GM18508 (cell line): Measurements from ENCODE around the gene CACNA2D3.
"Not testable (repeated sequence)": the region's sequence is repeated elsewhere in the genome, so short reads cannot be mapped to it uniquely, and the experiment has no call there.

Experiments
- ATAC-seq: cut with Tn5 transposase; IDR thresholded peaks from one replicate; pipeline ENCODE4 v1.9.1; 2021; ENCODE audit warnings: moderate number of reproducible peaks; ENCODE audit not compliant: insufficient read depth, unreplicated experiment

Gene CACNA2D3

DNA sequence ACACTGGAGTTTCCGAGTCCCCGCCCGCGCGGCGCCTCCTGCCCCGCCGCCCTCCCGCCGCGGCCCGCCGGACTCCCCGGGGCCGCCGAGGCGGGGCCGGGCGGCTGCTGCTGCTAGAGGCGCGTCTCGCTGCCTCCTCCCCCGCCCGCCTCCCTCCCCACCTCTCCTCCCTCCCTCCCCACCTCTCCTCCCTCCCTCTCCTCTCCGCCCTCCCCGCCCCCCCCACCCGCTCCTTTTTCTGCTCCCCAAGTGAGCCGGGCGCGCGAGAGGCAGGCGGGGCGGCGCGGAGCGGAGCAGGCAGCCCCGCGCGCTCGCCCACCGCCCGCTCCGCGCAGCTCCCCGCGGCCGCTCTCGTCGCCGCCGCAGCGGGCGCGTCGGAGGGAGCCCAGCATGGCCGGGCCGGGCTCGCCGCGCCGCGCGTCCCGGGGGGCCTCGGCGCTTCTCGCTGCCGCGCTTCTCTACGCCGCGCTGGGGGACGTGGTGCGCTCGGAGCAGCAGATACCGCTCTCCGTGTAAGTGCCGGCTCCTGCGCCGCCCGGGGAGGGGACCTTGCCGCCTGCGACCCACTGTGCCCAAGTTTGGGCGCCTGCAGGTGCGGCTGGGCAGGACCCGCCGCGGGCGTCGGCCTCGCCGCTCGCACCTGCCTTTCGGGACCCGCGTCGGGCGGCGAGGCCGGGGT, at the start of gene CACNA2D3:
CACNA2D3 (plus strand) TSS at position 229 of the 679 bp plus-strand sequence.
- no peak for ATAC-seq

DNA sequence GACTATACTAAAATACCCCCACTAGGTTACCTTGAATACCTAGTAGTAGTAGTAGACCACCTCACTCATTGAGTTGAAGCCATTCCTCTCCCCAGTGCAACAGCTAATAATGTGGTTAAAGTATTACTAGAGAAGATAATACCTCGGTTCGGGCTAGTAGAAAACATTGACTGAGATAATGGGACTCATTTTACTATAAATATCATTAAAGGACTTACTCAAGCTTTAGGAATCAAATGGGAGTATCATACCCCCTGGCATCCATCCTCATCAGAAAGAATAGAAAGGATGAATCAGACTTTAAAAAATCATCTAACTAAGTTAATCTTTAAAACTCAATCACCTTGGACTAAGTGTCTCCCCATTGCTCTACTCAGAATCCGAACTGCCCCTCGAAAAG, 49.0 kb upstream of the CACNA2D3 start:
- no peak for ATAC-seq

DNA sequence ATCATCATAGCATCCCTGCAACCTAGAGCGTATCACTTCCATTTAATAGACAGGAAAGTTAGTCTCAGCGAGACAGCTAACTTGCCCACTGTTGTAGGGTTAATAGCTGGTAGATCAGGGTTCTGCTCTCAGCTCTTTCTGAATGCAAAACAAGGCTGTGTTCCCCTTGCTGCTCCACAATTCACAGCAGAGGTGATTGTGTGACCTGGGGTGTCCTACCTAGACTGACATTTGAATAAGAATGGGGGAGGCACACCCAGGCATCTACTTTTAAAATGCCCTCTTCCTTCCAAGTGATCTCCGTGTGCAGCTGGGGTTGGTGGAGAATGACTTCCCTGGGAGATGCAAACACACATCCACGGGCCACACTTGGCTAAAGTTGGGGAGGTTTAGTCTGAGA, 43.0 kb upstream of the CACNA2D3 start:
- ATAC-seq = no peak

DNA sequence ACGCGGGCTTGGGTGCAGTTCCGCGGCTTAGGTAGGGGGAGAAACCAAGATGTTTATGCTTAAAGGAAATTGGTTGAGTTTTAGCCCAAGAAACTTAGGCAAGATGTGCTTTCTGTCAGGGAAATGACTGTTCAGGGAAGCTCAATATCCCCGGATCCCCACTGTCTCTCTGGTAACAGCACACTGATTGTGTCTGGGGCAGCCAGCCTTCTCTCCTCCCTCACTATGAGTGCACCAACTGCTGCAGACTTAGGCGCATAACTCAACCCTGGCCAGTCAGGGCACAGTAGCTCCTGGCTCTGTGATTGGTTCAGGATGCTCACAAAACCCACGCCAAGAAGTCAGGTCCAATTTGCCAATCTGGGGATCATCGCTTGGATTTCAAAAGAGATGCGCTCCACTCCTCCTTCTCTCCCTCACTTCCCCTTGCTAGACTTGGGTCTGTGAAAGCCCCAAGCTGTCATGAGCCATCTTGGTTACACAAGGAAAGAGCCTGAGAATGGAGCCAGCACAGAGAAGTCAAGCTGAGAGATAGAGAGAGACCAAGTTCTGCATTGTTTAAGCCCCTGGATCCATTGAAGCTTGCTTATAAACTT, 42.5 kb upstream of the CACNA2D3 start:
- ATAC-seq = no peak

DNA sequence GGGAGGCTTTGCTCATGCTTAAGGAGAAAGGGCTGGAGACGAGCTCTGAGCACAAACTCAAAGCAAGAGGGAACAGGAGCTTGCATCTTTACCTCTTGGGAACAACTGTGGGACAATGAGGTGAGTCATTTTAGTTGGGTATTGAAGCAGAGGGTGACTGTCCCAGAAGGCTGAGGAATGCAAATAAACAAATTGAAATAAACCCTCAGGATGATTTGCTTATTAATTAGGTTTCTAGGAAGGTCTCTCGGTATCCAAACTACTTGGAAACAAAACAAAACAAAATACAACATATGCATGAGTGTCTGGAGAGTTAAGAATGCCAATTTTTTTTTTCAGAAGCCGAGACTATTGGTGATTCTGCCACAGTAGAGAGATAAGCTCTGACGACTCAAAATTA, 38.4 kb upstream of the CACNA2D3 start:
- no peak for ATAC-seq

DNA sequence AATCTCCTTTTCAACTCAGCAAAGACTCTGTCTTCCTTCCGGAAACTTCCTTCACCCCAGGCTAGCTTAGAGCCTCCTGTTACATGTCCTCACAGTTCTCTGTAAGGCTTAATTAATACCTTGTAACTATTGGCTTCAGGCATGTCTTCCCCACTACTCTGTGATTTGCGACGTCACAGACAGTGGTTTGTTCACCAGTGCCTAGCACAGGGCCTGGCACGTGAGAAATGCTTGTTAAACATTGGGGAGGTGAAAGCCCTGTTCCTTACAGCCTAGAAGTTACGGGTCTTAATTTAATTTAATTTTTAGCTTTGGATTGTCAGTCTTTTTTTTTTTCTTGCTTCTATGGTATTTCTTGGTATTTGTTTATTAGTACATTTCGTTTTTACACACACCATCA, 36.4 kb upstream of the CACNA2D3 start:
- ATAC-seq = no peak

DNA sequence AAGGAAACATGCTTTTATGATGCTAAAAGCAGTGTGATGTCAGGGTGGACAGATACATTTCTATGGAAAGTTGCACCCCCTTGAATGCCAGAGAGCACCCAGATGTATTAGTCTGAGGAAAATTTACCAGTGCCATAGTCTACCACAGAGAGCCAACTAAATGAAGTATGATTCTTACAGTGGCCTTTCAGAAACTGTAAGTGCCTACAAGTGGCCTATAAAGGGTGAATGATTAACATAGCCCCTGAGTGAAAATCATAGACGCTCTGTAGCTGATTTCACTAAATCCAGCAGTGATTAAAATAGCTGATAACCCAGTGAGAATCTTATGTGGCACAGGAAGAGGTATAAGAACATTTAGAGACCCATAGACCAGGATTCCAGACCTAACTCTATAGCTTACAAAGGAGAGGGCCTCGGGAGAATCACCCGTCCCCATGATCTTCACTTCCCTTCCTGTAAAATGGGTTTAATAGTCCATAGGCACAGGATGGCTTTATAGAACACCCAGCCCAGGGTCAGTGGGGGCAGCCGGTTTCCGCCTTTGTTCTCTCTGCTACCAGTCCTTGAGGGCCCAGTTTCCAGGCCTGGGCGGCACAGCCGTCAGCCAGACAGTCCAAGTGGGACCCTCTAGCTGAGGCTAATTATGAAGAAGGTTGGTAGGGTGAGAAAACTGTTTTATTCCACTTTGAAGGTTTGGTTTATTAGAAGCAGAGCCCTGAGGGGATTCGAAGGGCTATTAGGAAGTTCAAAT, 35.5 kb upstream of the CACNA2D3 start:
- ATAC-seq = no peak

DNA sequence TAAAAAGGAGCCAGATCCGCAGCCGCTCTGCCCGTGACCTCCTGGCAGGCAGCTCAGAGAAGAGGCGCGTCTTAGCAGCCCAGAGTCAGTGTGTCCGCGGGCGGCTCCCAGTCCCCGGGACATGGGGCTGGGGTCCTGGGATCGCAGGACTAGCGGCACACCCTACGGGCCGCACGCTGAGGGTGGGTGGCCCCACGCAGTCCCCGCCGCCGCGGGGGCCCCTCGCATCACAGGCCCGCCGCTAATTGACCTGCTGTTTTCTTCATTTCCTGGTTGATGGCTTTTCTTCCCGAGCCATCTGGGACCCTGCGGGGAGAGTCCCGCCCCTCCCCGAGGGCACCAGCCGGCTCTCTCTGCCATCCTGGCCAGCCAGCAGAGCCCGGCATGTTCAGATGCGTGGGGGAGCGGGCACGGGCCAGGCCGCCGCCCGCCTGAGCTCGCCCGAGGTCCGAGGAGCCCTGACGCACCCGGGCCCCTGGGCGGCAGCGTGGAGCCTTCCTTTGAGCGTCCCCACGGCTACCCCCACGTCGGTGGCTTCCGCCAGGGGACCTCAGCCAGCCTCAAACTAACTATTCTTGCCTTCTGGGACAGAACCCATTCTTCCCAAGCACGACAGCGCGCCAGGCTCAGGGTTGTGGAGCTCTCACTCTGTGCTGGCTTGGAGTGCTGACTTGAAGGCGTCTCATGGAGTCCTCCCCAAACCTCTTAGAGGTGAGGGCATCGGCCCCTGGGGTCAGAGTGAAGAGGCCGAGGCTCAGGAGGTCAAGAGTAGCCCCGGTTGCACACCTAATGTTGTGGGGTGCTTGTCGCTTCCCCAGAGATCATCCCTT, 34.6 kb upstream of the CACNA2D3 start:
- no peak for ATAC-seq

DNA sequence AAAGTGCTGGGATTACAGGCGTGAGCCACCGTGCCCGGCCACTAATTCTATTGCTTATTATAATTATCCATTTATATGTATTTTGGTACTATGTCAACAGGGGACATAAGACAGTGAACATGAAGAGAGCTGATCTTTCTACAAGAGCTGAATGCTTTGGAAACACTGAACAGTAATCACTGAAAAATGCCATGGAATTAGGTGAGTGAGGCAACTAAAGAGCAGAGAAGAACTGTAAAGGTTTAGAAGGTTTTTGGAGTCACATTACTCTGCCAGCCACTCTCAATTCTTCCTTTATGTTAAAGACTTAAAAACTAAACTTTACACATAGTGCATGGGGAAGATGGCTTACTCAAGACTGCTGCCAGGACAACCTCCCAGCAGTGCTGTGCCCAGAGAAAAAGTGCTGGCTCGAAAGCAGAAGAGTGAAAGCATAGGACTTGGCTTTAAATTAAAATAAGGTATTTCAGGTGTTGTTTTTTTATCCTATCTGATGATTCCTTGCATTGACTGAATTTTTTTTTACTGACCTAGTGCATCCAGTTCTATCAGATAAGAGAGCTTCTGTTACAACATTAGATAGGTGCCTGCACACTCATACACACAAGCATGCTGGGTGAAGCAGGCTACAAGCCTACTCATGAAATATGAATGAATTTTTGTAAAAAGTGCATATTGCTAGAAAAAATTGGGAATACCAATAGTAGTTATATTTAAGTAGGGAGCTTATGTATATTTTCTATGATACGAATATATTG, 28.7 kb upstream of the CACNA2D3 start:
- no peak for ATAC-seq

DNA sequence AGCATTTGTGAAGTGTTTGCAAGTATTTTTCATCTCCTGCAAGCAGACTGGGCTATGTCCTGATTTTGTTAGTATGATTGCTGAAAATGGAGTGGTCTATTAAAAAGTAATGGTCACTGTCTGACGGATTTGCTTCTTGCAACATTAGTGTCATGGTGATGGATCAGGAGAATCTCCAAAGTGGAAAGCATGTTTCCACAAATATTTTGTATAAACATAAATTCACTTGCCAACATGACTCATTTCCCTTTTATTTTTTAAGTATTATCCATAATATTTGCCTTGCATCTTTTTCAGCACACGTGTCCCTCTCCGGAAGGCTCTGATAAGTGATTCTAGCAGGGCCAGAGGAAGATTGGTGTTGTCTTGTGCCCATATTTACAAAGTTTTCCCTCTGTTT, 27.4 kb upstream of the CACNA2D3 start:
- no peak for ATAC-seq

DNA sequence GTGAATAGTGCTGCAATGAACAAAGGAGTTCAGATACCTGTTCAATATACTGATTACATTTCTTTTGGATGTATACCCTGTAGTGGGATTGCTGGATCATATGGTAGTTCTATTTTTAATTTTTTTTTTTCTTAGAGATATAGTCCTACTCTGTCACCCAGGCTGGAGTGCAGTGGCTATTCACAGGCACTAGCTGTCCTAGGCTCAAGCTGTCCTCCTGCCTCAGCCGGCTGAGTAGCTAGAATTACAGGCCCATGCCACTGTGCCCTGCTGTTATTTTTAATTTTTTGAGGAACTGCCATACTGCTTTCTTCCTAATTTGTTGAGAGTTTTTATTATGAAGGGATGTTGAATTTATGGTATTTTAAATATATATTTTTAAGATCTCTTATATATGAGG, 23.0 kb upstream of the CACNA2D3 start:
- no peak for ATAC-seq

DNA sequence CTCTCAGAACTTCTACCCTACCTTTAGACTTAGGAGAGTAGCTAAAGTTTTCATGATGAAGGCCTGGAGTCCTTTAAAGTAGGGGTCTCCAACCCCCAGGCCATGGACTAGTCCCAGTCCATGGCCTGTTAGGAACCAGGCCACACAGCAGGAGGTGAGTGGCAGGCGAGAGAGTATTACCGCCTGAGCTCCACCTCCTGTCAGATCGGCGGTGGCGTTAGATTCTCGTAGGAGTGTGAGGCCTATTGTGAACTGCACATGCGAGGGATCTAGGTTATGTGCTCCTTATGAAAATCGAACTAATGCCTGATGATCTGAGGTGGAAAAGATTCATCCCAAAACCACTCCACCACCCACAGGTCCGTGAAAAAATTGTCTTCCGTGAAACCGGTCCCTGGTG, 18.3 kb upstream of the CACNA2D3 start:
- ATAC-seq = no peak

DNA sequence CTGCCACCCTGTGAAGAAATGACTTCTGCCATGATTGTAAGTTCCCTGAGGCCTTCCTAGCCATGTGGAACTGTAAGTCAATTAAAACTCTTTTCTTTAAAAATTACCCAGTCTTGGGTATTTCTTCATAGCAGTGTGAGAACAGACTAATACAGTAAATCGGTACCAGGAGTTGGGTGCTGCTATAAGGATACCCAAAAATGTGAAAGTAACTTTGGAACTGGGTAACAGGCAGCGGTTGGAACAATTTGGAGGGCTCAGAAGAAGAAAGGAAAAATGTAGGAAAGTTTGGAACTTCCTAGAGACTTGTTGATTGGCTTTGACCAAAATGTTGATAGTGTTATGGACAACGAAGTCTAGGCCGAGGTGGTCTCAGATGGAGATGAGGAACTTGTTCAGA, 6.2 kb upstream of the CACNA2D3 start:
- not testable (repeated sequence) for ATAC-seq

DNA sequence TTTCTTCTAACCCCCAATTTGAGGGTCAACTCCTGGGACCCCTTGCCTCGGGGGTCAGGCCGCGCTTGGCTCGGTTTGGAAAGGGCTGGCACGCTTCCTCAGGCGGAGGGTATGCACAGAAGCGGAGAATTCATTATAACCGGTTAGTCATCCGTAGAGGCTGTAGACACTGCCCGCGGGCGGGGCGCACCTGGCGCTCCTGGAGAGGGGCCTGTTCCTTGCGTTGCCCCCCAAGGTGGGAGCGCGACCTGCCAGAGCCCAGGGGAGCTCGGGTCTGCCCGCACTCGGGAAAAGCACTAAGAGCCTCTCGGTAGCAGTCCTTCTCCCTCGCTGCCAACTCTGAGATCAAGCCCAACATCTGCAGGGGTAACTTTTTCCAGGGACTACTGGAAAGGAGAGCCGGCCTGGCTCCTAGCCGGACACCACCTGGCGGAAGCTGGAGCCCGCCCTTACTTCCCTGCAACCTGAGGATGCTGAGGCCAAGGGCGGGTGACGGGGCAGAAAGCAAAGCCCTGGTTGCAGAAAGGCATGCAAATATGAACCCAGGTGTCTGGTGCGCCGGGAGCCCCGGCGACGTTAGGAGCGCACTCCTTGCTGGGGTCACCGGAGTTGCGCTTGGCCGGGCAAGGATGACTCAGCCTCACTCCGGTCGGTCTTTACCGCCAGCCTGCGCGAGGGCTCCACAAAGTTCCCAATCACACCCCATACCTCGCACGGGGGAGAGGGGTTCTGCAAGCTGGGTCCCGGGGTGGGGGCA, 1.5 kb upstream of the CACNA2D3 start:
- no peak for ATAC-seq

DNA sequence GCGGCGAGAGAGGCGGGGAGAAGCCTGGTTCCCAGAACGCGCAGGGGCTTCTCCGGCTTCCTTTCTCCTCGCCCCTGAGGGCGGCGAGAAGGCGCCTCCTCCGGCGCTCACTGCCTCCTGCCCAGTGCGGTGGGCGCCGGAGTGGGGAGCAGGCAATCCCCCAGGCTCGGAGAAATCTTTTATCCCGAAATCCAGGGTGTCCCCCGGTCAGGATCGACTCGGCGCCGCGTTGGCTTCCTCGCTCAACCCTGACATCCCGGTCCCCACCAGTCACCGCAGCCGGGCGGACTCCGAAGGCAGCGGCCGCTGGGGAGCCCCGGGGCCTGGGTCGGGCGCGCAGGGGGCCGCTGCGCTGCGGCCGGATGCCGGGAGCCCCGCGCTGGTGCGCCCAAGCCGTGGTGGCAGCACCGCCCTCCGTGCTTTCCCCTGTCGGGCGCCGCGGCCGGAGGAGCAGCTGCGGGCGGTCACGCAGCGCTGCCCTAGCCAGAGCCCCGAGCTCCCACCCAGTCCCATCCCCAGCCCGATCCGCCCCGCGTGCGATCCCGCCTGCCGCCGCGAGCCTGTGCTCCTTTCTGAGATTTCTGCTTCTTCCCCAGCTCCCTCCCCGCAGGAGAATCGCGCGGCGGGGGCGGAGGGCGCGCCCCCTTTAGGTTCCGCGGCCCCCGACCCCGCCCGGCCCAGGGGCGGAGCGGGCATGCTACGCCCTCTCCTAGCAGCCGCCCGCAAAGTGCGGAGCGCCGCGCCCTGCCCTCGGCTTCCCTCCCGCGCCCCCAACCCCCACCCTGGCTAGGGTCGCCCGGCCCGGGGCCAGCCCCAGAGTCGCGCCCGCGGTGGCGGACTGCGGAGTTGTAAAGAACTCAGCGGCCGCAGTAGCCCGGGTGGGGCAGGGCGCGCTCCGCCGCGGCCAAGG, 683 bp upstream of the CACNA2D3 start:
- ATAC-seq = no peak

DNA sequence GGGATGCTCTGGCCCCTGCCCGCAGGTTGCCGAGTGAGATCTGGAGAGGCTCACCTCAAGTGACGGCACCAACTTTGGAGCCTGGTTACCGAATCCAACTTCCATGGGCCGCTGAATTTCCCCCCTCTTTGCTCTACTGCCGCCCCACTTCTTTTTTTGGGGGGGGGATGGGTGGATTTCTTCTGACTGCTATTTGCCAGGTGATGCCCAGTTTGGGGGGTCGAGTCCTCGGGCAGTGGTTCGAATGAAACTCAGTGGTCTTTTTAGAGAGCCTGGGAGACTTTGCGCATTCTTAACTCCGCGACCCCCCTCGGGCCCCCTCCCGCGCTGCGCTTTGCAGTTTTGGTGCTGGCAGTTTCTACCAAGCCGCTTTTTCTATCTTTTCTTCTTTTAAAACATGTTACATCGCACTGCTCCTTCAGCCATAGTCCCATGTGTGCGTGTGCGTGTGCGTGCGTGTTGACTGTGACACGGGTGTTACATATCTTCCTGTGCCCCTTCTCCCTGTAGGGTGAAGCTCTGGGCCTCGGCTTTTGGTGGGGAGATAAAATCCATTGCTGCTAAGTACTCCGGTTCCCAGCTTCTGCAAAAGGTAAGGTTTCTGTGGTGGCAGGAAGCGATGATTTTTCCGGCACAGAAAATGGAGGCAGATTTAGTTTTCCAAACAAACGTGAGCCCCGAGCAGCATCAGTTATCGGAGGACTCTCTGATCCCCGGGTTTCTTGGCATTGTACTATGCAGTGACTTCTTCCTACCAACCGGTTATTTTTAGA, 837 bp downstream of the CACNA2D3 start:
- ATAC-seq = no peak

DNA sequence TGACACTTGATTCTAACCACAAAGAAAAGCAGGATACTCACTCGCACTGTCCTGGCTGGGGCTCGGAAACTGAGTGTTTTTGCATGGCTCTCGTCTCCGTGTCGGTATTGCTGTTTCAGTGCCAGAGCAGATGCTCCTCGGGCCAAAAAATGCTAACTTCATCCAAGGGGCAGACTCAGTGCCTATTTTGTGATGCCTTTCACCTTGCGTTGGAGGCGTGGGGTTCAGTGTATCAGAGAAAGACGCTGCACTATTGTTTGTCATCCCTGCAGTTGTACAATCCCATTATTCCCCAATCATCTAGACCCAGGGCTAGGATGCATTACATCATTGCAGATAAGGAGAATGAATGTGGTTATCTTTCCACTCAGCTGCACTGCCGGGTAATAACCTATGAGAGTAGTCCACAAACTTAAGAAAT, 1.4 kb downstream of the CACNA2D3 start:
- ATAC-seq = no peak

DNA sequence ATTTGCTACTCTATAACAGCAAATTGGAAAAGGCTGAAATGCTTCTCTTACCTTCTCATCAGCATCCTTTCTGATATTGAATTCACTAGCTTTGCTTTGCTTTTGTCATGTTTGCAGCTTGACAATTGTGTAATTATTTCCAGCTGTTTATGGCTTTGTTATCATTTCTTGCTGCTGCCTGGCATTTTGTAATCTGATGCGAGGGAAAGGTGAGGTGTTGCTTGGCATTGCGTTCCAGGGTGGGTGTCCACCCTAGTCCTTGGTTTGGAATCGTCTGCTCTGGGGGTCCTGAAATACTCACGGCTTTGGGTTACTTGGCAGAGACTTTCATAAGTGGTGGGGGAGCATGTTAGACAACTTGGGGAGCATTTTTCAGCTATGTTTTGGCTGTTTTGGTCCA, 2.9 kb downstream of the CACNA2D3 start:
- no peak for ATAC-seq
